Esophagus muscularis mucosa (tissue), 4 donors: Measurements from ENCODE around the gene CRYGN.

Experiments used
- EP300 ChIP-seq: sonication (generic); formaldehyde crosslinking; IDR thresholded peaks from one replicate; pipeline ENCODE4 v1.6.1; 2017; ENCODE audit warnings: antibody characterized with exemption
- POLR2A ChIP-seq: fragments of 450-650 bp; IDR thresholded peaks from one replicate; pipeline ENCODE4 v1.6.1; 2017; ENCODE audit warnings: antibody characterized with exemption, moderate library complexity, mild to moderate bottlenecking, low read depth
- POLR2AphosphoS5 ChIP-seq, 2 donors: sonication (generic); formaldehyde crosslinking; IDR thresholded peaks; one replicate each; pipeline ENCODE4 v1.6.1; 2017; ENCODE audit warnings: antibody characterized with exemption in 2 of 2
- TF ChIP-seq, protein P1 (sequence below), 3 experiments: fragments of 200-600 bp in 2 of 3; fragments of 450-650 bp in 1 of 3; sonication (generic) in 2 of 3; IDR thresholded peaks; one replicate each; pipeline ENCODE4 v1.5.1; 2017 to 2019; ENCODE audit warnings: antibody characterized with exemption in 3 of 3, mild to moderate bottlenecking in 2 of 3, moderate library complexity in 1 of 3

GRCh38 chr7:151429237-151429559 is 10.7 kb downstream of the CRYGN start:
- TF ChIP-seq EP300, result no peak
- TF ChIP-seq, protein P1, sequence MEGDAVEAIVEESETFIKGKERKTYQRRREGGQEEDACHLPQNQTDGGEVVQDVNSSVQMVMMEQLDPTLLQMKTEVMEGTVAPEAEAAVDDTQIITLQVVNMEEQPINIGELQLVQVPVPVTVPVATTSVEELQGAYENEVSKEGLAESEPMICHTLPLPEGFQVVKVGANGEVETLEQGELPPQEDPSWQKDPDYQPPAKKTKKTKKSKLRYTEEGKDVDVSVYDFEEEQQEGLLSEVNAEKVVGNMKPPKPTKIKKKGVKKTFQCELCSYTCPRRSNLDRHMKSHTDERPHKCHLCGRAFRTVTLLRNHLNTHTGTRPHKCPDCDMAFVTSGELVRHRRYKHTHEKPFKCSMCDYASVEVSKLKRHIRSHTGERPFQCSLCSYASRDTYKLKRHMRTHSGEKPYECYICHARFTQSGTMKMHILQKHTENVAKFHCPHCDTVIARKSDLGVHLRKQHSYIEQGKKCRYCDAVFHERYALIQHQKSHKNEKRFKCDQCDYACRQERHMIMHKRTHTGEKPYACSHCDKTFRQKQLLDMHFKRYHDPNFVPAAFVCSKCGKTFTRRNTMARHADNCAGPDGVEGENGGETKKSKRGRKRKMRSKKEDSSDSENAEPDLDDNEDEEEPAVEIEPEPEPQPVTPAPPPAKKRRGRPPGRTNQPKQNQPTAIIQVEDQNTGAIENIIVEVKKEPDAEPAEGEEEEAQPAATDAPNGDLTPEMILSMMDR (IDR thresholded peaks at IDR 0.05), result no peak
- TF ChIP-seq POLR2A, result no peak
- TF ChIP-seq POLR2AphosphoS5 (IDR thresholded peaks at IDR 0.05), result no peak
